Panc1 (cell line): ENCODE data around the gene MFSD6. TPM values are rescaled to one million over a fixed set of nuclear protein-coding genes. Genes with fewer than 3 reads are reported as not detected.

ENCODE experiments used
- ATAC-seq: fragments of 200-7000 bp; cut with Tn5 transposase; 2 replicates; pipeline ENCODE4 v1.9.1; 2020; ENCODE audit warnings: mild to moderate bottlenecking, moderate library complexity
- BruUV-seq: library from RNA; stranded (reverse); fragments of 400-500 nt; replicated peaks from 2 replicates; lab custom pipeline; 2021; lab: Mats Ljungman, UMichigan
- CTCF ChIA-PET: fragments of 300-600 bp; sonication (Branson Sonifier 250); formaldehyde crosslinking; loops from one replicate; lab custom pipeline; 2022; ENCODE audit warnings: antibody characterized with exemption; lab: Charles Lee
- POLR2A ChIA-PET: fragments of 300-600 bp; sonication (Branson Sonifier 250); formaldehyde crosslinking; loops from one replicate; lab custom pipeline; 2022; ENCODE audit warnings: antibody characterized with exemption; lab: Charles Lee
- DNase-seq: peaks from one replicate; pipeline ENCODE4 v3.0.0-alpha.2; 2010; ENCODE audit warnings: low read depth, low spot score
- H3K27ac ChIP-seq: 2 replicates; pipeline ENCODE4 v1.5.1; 2011; ENCODE audit warnings: mild to moderate bottlenecking, low read length, inconsistent platforms
- H3K27me3 ChIP-seq: fragments of 200-500 bp; sonication (Bioruptor generic); 2 replicates; pipeline ENCODE4 v1.6.0; 2014; ENCODE audit warnings: low read length, inconsistent platforms; ENCODE audit not compliant: control insufficient read depth, insufficient read depth
- H3K36me3 ChIP-seq: fragments of 200-500 bp; sonication (Bioruptor generic); 2 replicates; pipeline ENCODE4 v1.5.1; 2014; ENCODE audit warnings: inconsistent platforms, mild to moderate bottlenecking, low read length, moderate library complexity; ENCODE audit not compliant: control insufficient read depth, insufficient read depth
- H3K4me1 ChIP-seq: 2 replicates; pipeline ENCODE4 v1.5.1; 2011; ENCODE audit warnings: inconsistent platforms, mild to moderate bottlenecking, low read length, moderate library complexity; ENCODE audit not compliant: control insufficient read depth, insufficient read depth
- H3K4me3 ChIP-seq, 2 experiments: 2 replicates each; pipeline ENCODE4 v1.5.1; 2011 to 2012; ENCODE audit warnings: low read depth in 2 of 2, low read length in 2 of 2, mild to moderate bottlenecking in 2 of 2, inconsistent platforms in 1 of 2, moderate library complexity in 1 of 2
- H3K9me3 ChIP-seq: fragments of 200-500 bp; sonication (Bioruptor generic); 2 replicates; pipeline ENCODE4 v1.5.1; 2014; ENCODE audit warnings: low read depth, mild to moderate bottlenecking, inconsistent platforms, low read length, moderate library complexity; ENCODE audit not compliant: control insufficient read depth, insufficient read depth
- CTCF ChIP-seq: fragments of 450-650 bp; IDR thresholded peaks from 2 replicates; pipeline ENCODE4 v1.5.1; 2017; ENCODE audit warnings: mild to moderate bottlenecking
- POLR2AphosphoS5 ChIP-seq: IDR thresholded peaks from 2 replicates; pipeline ENCODE4 v1.6.1; 2012; ENCODE audit warnings: mild to moderate bottlenecking, low read depth, low read length, moderate library complexity
- REST ChIP-seq, 2 experiments: IDR thresholded peaks; 2 replicates each; pipeline ENCODE4 v1.6.1; 2011 to 2012; ENCODE audit warnings: low read depth in 2 of 2, control low read depth in 1 of 2, low read length in 1 of 2, mild to moderate bottlenecking in 1 of 2, moderate library complexity in 1 of 2; ENCODE audit not compliant: insufficient read depth in 1 of 2
- SIN3A ChIP-seq: IDR thresholded peaks from 2 replicates; pipeline ENCODE4 v1.6.1; 2012; ENCODE audit warnings: low read depth, mild to moderate bottlenecking, low read length, moderate library complexity, borderline replicate concordance; ENCODE audit not compliant: insufficient read depth
- TCF7L2 ChIP-seq: IDR thresholded peaks from 2 replicates; pipeline ENCODE4 v1.6.1; 2011; ENCODE audit warnings: mild to moderate bottlenecking, low read depth, low read length, inconsistent platforms
- in situ Hi-C: cut with HindIII; loops from 2 replicates; pipeline ENCODE4 v1.10.0; 2016; ENCODE audit warnings: low sequenced_read_pairs, low pct_unique_long_range_greater_than_20kb
- intact Hi-C: fragments of 100-400 bp; cut with micrococcal nuclease; formaldehyde crosslinking; loops from one replicate; pipeline ENCODE4 v1.10.0; 2022; ENCODE audit not compliant: unreplicated experiment
- total RNA-seq: library from RNA; stranded (reverse); gene quantifications from one replicate; pipeline ENCODE4 v1.2.1, GENCODE V29; 2021; ENCODE audit not compliant: unreplicated experiment

MFSD6 gene
- total RNA-seq, 1 experiment from 2014 or later = 10.4 TPM

- ChIA-PET POLR2A (no interaction called here), CTCF (no interaction called here)
- intact Hi-C loops (loop anchor here (10.0 kb wide), 1 partner anchor 417 kb away; no protein-coding TSS in a partner anchor), in situ Hi-C loops (no loop called here)
- H3K4me3 ChIP-seq = no peak overlapping the region
- H3K27ac ChIP-seq = no peak overlapping the region
- no peaks in the 10 kb centered on the region for H3K36me3 ChIP-seq
- TF ChIP-seq TCF7L2 = no peak
- TF ChIP-seq POLR2AphosphoS5 = no peak
- no peak for TF ChIP-seq SIN3A
- TF ChIP-seq CTCF = no peak
- no peak for TF ChIP-seq REST (IDR thresholded peaks at IDR 0.05; ENCODE audit: insufficient read depth in 1 of 2, low read depth in 2 of 2, low read length in 1 of 2)
- ATAC-seq (no peak), DNase-seq (no peak)
- no peaks in the 10 kb centered on the region for H3K9me3 ChIP-seq
- peaks cover 3% of the 10 kb centered on the region; the same call in 1 of the 2 replicates for H3K27me3 ChIP-seq
- no peaks in the 10 kb centered on the region for H3K4me1 ChIP-seq
- BruUV-seq = no TSS peak
Observed at GRCh38 chr2:190387422-190387821, 20.7 kb upstream of the MFSD6 start.

DNA sequence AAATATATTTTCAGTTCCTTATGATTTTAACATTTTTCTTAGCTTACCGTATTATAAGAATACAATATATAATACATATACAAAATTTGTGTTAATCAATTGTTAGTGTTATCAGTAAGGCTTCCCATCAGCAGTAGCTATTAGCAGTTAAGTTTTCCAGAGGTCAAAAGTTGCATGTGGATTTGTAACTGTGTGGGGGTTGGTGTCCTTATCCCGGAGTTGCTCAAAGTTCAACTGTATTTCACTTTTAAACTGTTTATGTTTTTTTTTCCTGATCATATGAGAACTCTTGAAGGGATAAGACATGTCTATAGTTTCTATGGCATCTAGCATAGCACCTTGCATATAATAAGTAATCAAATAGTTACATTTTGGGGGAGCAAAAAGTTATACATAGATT lies 11.9 kb upstream of the MFSD6 start:
- Histone ChIP-seq H3K27ac (no peak overlapping the region), H3K9me3 (no peaks in the 10 kb centered on the region), H3K27me3 (peaks cover 5% of the 10 kb centered on the region; the same call in 1 of the 2 replicates), H3K36me3 (no peaks in the 10 kb centered on the region), H3K4me3 (no peak overlapping the region), H3K4me1 (no peaks in the 10 kb centered on the region)
- DNase-seq (no peak), ATAC-seq (no peak)
- TF ChIP-seq CTCF (no peak), POLR2AphosphoS5 (no peak), TCF7L2 (no peak), REST (IDR thresholded peaks at IDR 0.05; ENCODE audit: insufficient read depth in 1 of 2, low read depth in 2 of 2, low read length in 1 of 2) (no peak), SIN3A (no peak)
- intact Hi-C loops = no loop called here
- in situ Hi-C loops = no loop called here
- ChIA-PET CTCF (no interaction called here), POLR2A (no interaction called here)
- no TSS peak for BruUV-seq
